Spleen (tissue), 11 donors: Measurements from ENCODE around the gene FTO. TPM values are rescaled to one million over a fixed set of nuclear protein-coding genes. Genes with fewer than 3 reads are reported as not detected.

Experiments
- DNase-seq: peaks from one replicate; pipeline ENCODE4 v3.0.0-alpha.2; 2020
- H3K27ac ChIP-seq, 8 donors: fragments of 200-600 bp; sonication (generic) in 7 of 8; 1 replicate in 4 of 8; 2 replicates in 4 of 8; pipeline versions ENCODE4 v1.5.0 to v1.8.0; 2016 to 2021; ENCODE audit warnings: inconsistent platforms in 4 of 8, mild to moderate bottlenecking in 4 of 8, moderate library complexity in 1 of 8
- H3K27me3 ChIP-seq, 7 donors: fragments of 200-600 bp; sonication (generic) in 6 of 7; replicated peaks in 1 of 7; 1 replicate in 4 of 7; 2 replicates in 3 of 7; pipeline versions ENCODE4 v1.5.0 to v1.8.0; 2016 to 2021; ENCODE audit warnings: inconsistent platforms in 3 of 7, mild to moderate bottlenecking in 1 of 7
- H3K36me3 ChIP-seq, 6 donors: fragments of 200-600 bp; sonication (generic) in 5 of 6; 1 replicate in 4 of 6; 2 replicates in 2 of 6; pipeline versions ENCODE4 v1.5.0 to v1.8.0; 2016 to 2021; ENCODE audit warnings: inconsistent platforms in 2 of 6
- H3K4me1 ChIP-seq, 6 donors: fragments of 200-600 bp; sonication (generic) in 5 of 6; 1 replicate in 3 of 6; 2 replicates in 3 of 6; pipeline versions ENCODE4 v1.5.0 to v1.8.0; 2016 to 2021; ENCODE audit warnings: inconsistent platforms in 3 of 6
- H3K4me3 ChIP-seq, 8 donors: fragments of 200-600 bp; sonication (generic) in 7 of 8; 1 replicate in 4 of 8; 2 replicates in 4 of 8; pipeline versions ENCODE4 v1.5.0 to v1.8.0; 2016 to 2021; ENCODE audit warnings: inconsistent platforms in 4 of 8, mild to moderate bottlenecking in 4 of 8, moderate library complexity in 2 of 8
- H3K9me3 ChIP-seq, 8 donors: fragments of 200-600 bp; sonication (generic) in 7 of 8; 1 replicate in 4 of 8; 2 replicates in 4 of 8; pipeline versions ENCODE4 v1.5.0 to v1.8.0; 2016 to 2021; ENCODE audit warnings: inconsistent platforms in 4 of 8
- POLR2A ChIP-seq, 3 donors: fragments of 450-650 bp; IDR thresholded peaks; one replicate each; pipeline ENCODE4 v1.5.1; 2017; ENCODE audit warnings: antibody characterized with exemption in 3 of 3, mild to moderate bottlenecking in 1 of 3
- POLR2AphosphoS5 ChIP-seq, 3 donors: sonication (generic); formaldehyde crosslinking; IDR thresholded peaks; one replicate each; pipeline ENCODE4 v1.5.1; 2017; ENCODE audit warnings: antibody characterized with exemption in 3 of 3
- WGBS, 5 donors: extraction: QIAGEN DNeasy Blood & Tissue Kit in 3 of 5; methylation state at CpG; one replicate each; pipeline versions ENCODE4 v1.1.5 to v1.1.7; 2013 to 2018; 5-methylcytosine and 5-hydroxymethylcytosine counted together
- intact Hi-C: fragments of 100-400 bp; cut with DNase I; formaldehyde crosslinking; loops from one replicate; pipeline ENCODE4 v1.15.0; 2023; ENCODE audit warnings: low total_unique reads
- polyA plus RNA-seq, 3 donors: library from polyadenylated mRNA; stranded (reverse); fragments of 200-250 nt; gene quantifications; one replicate each; pipeline ENCODE4 v1.2.1, GENCODE V29; 2013
- total RNA-seq, 7 donors: library from RNA; depleted of rRNA in 3 of 7; stranded (reverse); fragments of >200 nt in 3 of 7; fragmentation: NEBNext Ultra II Directional in 4 of 7; extraction: Animal tissue kit (Norgen Biotek cat#: 25700) in 4 of 7; gene quantifications; one replicate each; pipeline versions ENCODE4 v1.1.0 to v1.2.1, GENCODE V29; 2016 to 2021
- TF ChIP-seq, protein P1 (sequence below), 11 experiments: fragments of 200-600 bp in 7 of 11; fragments of 450-650 bp in 4 of 11; sonication (generic) in 4 of 11; IDR thresholded peaks in 8 of 11; conservative IDR thresholded peaks in 3 of 11; 1 replicate in 7 of 11; 2 replicates in 4 of 11; pipeline versions ENCODE4 v1.4.0 to v1.8.0; 2016 to 2021; ENCODE audit warnings: antibody characterized with exemption in 11 of 11, inconsistent platforms in 4 of 11, mild to moderate bottlenecking in 1 of 11
- donor health status: healthy with polysubstance abuse.
- donor health status: DM: no; HTN: no; CAD: no; lungs with moderate emphysema.
- donor health status: DM: no; HTN: no; CAD: no.
- donor health status: Bipolar disorder and iron deficiency.
- donor health status: healthy.
- donor health status: DM: no; HTN: no; CAD: no.
- donor health status: DM: yes; HTN: yes; CAD: no.

Gene FTO
- total and polyA plus RNA-seq, 10 donors = 6.8 to 89.8 (median 68.4) TPM

DNA sequence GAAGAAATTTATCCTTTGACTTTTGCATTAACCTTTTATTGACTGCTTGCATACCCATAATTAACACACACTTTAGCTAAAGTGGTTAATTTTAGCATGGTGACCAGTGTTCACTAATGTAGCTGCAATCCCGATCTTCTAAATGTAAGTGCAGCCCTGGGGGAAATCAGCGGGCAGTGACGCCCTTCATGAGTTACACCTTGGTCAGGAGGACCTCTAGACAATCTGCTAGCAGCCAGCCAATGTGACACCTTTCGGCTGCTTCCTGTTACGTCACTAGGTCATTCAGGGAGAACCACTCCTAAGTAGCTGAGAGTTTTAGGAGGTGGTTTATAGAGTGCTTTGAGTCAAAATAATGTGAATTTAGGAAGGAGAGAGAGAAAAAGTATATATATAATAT lies 402.1 kb downstream of the FTO start:
- Histone ChIP-seq H3K27ac (no peak overlapping the region), H3K9me3 (no peaks in the 10 kb centered on the region), H3K27me3 (no peaks in the 10 kb centered on the region), H3K4me1 (no peaks in the 10 kb centered on the region), H3K4me3 (no peak overlapping the region), H3K36me3 (no peaks in the 10 kb centered on the region)
- WGBS, 5 donors = 78 to 96% (median 89%) methylated on average over 5 of the region's 5 CpGs
- DNase-seq = no peak
- intact Hi-C loops = no loop called here
- no peak for TF ChIP-seq POLR2AphosphoS5 (IDR thresholded peaks at IDR 0.05)
- TF ChIP-seq, protein P1, sequence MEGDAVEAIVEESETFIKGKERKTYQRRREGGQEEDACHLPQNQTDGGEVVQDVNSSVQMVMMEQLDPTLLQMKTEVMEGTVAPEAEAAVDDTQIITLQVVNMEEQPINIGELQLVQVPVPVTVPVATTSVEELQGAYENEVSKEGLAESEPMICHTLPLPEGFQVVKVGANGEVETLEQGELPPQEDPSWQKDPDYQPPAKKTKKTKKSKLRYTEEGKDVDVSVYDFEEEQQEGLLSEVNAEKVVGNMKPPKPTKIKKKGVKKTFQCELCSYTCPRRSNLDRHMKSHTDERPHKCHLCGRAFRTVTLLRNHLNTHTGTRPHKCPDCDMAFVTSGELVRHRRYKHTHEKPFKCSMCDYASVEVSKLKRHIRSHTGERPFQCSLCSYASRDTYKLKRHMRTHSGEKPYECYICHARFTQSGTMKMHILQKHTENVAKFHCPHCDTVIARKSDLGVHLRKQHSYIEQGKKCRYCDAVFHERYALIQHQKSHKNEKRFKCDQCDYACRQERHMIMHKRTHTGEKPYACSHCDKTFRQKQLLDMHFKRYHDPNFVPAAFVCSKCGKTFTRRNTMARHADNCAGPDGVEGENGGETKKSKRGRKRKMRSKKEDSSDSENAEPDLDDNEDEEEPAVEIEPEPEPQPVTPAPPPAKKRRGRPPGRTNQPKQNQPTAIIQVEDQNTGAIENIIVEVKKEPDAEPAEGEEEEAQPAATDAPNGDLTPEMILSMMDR (IDR thresholded peaks at IDR 0.05 in 8 of 11, conservative IDR thresholded peaks at IDR 0.05 in 3 of 11) = no peak
- no peak for TF ChIP-seq POLR2A (IDR thresholded peaks at IDR 0.05)

DNA sequence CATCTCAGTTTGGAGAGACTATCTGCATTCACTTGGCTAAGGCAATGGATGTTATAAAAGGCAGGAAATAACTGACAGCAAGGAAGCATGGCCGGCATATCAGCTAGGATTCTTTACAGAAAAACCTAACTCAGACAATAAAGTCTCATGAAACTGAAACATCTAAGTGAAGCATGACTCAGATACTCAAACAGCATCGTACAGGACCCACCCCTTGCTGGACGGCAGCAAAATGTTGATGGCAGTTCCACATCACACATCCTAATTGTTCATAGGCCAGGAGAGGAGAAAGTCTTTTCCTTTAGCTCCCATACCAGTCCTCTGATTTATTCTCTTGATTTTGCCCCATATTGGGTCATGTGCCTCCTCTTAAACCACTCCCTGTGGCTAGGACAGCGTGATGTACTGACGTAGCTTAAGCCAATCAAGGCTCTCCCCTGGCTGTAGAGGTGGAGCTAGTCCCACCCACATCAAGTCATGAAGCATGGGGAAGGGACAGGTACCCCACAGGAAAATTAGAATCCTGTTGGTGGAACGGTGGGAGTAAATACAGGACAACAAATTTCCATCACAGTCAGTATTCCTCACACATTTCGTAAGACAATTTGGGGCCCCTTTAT lies 403.7 kb downstream of the FTO start:
- Histone ChIP-seq H3K4me3 (no peak overlapping the region), H3K9me3 (no peaks in the 10 kb centered on the region), H3K27ac (no peak overlapping the region), H3K27me3 (no peaks in the 10 kb centered on the region), H3K36me3 (peaks cover 0 to 16% (median 13%) of the 10 kb centered on the region in 6 donors), H3K4me1 (no peaks in the 10 kb centered on the region)
- TF ChIP-seq POLR2AphosphoS5 (IDR thresholded peaks at IDR 0.05) (no peak), POLR2A (IDR thresholded peaks at IDR 0.05) (no peak)
- TF ChIP-seq, protein P1 (IDR thresholded peaks at IDR 0.05 in 8 of 11, conservative IDR thresholded peaks at IDR 0.05 in 3 of 11) = no peak
- intact Hi-C loops = no loop called here
- WGBS, 5 donors = 70 to 92% (median 81%) methylated on average over 7 of the region's 7 CpGs
- DNase-seq = no peak

DNA sequence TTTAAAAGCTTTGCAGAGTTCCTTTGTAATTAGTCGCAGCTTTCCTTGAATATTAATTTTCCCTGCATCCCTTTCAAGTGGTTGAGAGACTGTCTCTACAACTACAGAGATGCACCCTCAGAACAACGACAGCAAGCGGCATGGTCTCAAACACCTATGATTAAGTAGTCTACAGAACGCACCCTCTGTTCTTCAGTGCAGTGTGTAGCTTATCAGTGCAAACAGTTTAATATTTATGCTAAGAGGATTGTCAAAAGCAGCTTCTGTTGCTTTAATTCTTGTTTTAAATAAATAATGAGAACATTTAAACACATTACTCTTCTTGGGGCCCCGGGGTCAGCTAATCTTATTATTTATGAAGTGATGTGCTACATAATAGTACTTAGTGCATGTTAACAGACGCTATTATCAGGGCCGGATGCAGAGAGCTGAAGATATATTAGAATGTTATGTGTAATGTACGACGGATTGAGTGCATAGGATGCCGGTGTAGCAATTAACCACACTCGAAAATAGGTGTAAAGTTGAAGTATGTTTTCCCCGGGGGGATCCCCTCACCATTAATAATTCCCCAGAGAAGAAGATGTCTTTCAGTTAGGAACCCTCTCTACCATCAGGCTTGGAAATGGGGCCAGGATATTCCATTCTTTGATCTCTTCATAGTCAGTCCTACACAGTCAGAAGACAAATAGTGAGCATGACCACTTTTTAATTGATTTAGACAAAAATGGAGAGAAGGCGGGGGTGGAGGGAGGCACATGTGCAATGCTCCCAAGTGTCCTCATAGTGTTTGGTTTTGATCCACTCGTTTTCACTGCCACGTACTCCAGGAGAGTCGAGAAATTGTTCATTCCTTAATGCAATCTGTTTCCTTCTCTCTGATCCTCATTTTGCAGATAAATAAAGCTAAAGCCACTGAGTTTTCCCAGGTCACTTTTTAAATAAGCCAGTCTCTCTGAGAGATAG lies 406.3 kb downstream of the FTO start:
- peaks cover 0 to 42% (median 22%) of the 10 kb centered on the region in 6 donors for H3K36me3 ChIP-seq
- no peak overlapping the region for H3K4me3 ChIP-seq
- no peak overlapping the region for H3K27ac ChIP-seq
- intact Hi-C loops = no loop called here
- WGBS, 5 donors = 88 to 90% (median 89%) methylated on average over 16 of the region's 16 CpGs
- H3K27me3 ChIP-seq = no peaks in the 10 kb centered on the region
- TF ChIP-seq, protein P1 (IDR thresholded peaks at IDR 0.05 in 8 of 11, conservative IDR thresholded peaks at IDR 0.05 in 3 of 11) = no peak
- H3K4me1 ChIP-seq = no peaks in the 10 kb centered on the region
- no peak for DNase-seq
- no peaks in the 10 kb centered on the region for H3K9me3 ChIP-seq
